H54 (cell line): Measurements from ENCODE around the gene GPR107.

Source experiments
- DNase-seq: peaks from one replicate; pipeline ENCODE4 v3.0.0; 2011; ENCODE audit warnings: low spot score, mixed read lengths; ENCODE audit not compliant: insufficient read length
- FAIRE-seq: peaks from 3 replicates; lab custom pipeline; 2011; peaks lifted over from hg19 to GRCh38; lab: Jason Lieb, UNC
- POLR2A ChIP-seq: IDR thresholded peaks from 2 replicates; pipeline ENCODE4 v1.6.1; 2011; ENCODE audit warnings: low read depth, mild to moderate bottlenecking, low read length

The GPR107 gene

GRCh38 chr9:130058154-130058553, 4.4 kb downstream of the GPR107 start:
- no peak for TF ChIP-seq POLR2A
- FAIRE-seq (no peak), DNase-seq (no peak)

DNA sequence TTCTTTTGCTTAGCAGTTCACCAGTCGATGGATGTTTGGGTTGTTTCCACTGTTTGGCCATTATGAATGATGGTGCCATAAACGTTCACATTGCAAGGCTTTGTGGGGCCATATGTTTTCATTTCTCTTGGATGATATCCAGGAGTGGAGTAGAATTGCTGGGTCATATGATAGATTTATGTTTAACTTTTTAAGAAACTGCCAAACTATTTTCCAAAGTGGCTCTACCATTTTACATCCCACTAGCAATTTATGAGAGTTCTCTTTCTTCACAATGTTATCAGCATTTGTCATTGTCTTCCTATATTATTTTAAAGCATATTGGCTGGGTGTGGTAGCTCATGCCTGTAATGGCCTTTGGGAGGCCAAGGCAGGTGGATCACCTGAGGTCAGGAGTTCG, 5.2 kb downstream of the GPR107 start:
- no peak for TF ChIP-seq POLR2A
- DNase-seq (no peak), FAIRE-seq (no peak)

- no peak for DNase-seq
- TF ChIP-seq POLR2A: no peak
- FAIRE-seq: no peak
Observed at GRCh38 chr9:130060296-130060695, 6.6 kb downstream of the GPR107 start.

GRCh38 chr9:130062750-130063149, 9.0 kb downstream of the GPR107 start:
- FAIRE-seq: no peak
- TF ChIP-seq POLR2A: no peak

GRCh38 chr9:130064621-130065020, 10.9 kb downstream of the GPR107 start:
- no peak for TF ChIP-seq POLR2A
- DNase-seq: no peak
- FAIRE-seq: no peak

More at GRCh38 chr9:130062750-130063149, 9.0 kb downstream of the GPR107 start:
- no peak for DNase-seq

DNA sequence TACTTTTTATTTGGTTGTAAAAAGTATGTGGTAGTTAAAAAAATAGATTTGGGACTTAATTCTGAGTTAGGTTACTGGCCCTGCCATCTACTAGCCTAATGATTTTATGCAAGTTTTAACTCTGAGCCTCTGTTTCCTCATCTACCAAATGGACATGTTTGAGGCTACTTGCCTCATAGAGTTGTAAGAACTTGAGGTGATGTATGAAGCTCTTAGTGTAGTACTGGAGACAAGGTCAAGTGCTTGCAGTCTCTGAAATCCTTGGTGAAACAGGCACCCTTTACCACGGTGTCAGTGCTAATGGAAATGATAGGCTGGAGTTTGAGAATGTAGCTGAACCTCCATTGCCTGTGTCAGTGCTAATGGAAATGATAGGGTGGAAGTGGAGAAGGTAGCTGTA, 15.3 kb downstream of the GPR107 start:
- TF ChIP-seq POLR2A: no peak
- FAIRE-seq: no peak
- no peak for DNase-seq

DNA sequence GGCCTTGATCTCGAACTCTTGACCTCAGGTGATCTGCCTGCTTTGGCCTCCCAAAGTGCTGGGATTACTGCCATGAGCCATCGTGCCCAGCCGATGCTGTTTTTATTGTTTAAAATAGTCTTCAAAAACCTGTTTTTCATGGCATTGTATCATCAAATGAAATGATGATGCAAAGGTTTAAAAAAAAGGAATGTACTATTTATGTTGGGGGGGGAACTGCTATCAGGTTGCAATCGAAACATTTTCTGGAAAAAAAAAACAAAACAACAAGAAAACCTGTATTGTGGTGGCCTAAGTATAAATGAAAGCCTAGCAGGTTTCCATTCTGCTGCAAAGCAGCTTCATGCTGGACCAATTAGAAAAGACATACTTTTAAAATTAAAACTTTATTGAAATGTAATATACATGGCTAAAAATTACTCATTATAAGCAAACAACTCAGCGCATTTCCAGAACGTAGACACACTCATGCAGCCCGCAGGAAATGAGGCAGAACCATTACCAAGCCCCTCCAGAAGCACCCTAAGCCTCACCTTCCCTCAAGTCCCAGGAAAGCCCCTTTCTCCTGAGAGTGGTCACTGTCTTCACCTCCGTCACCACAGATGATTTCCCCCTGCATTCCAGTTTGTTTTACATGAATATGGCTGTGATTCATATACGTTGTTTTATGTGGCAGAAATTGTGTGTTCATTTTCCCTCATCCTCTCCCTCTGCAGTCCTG, 19.0 kb downstream of the GPR107 start:
- no peak for DNase-seq
- FAIRE-seq: no peak
- TF ChIP-seq POLR2A: no peak

DNA sequence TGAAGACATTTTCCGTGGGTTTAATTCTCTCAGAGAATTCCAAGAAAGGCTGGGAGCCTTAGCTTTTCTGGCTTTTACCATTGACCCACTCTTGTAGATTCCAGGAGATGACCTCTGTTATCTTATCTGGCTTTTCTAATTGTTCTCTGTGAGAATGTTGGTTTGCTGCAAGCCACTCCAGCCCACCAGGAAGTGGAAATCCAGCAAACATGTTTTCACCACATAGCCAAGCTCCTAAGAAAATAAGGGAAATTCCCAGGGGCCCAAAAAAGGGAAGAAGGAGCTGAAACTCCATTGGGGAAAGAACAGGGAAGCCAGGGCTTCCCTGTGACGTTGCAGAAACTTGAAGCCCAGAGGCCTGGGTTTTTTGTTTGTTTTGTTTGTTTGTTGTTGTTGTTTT, 19.7 kb downstream of the GPR107 start:
- no peak for DNase-seq
- no peak for FAIRE-seq
- TF ChIP-seq POLR2A: no peak

DNA sequence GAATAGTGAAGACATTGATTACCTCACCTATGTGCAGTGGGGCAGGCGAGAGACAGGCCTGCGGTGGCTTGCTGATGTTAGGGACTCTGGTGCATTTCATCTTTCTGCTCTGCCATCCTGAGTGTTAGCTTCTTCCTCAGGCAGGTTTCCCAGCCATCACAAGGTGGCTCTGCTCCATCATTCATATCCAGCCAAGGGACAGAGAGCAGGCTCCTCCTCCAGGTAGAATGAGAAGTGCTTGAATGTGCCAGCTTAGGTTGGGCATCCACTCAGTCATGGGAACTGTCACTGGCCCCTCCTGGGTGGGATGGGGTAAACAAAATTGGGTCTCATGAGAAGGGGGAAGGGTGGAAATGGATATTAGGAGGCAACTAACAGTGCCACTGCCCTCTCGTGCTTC, 24.8 kb downstream of the GPR107 start:
- no peak for FAIRE-seq
- TF ChIP-seq POLR2A: no peak
- DNase-seq: no peak

DNA sequence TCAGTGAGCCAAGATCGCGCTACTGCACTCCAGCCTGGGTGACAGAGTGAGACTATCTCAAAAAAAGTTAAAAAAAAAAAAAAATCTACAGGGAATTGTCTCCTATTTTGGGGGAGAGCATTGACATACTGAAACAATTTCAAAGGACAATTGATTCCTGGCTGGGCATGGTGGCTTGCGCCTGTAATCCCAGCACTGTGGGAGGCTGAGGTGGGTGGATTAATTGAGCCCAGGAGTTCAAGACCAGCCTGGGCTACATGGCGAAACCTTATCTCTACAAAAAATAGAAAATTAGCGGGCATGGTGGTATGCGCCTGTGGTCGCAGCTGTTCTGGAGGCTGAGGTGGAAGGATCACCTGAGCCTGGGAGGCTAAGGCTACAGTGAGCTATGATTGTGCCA, 30.6 kb downstream of the GPR107 start:
- no peak for FAIRE-seq

DNA sequence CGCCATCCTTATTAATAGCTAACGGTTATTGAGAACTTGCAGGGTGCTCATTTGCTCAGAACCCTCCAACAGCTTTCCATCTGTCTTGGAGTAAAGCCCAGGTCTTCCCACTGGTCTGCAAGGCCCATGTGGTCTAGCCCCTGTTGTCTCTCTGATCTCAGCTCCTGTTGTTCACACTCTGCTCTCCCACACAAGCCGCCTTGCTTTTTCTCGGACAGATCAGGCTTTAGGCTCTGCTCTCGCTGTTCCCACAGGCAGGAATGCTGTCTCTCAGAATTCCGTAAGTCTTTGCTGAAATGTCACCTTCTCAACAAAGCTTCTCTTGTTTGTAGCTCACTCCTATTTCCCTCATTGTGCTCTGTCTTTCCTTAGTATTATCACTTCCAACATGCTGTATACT, 34.3 kb downstream of the GPR107 start:
- DNase-seq (no peak), FAIRE-seq (no peak)
- TF ChIP-seq POLR2A: no peak

More for the DNA sequence above, 30.6 kb downstream of the GPR107 start:
- DNase-seq: no peak
- TF ChIP-seq POLR2A: no peak

DNA sequence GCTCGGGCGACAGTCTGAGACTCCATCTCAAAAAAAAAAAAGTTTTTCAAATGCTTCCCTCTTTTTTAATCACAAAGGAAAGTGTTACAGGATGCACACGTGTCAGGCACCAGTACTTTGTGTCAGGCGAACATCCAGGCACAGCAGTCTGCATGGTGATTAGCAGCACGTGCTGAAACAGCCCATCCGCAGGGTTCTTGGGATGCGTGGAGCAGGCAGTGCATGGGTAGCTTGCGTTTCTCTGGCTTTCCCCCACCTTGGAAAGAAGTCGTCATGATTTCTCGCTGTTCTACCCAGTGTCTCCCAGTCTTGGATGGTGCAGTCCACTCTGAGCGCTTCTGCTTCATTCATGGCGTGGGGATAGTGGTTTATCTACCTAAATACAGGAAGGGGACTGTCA, 35.4 kb downstream of the GPR107 start:
- no peak for FAIRE-seq
- no peak for TF ChIP-seq POLR2A

GRCh38 chr9:130090915-130091314, 37.2 kb downstream of the GPR107 start:
- DNase-seq: no peak
- no peak for FAIRE-seq
- TF ChIP-seq POLR2A: no peak

More for the DNA sequence above, 35.4 kb downstream of the GPR107 start:
- no peak for DNase-seq

DNA sequence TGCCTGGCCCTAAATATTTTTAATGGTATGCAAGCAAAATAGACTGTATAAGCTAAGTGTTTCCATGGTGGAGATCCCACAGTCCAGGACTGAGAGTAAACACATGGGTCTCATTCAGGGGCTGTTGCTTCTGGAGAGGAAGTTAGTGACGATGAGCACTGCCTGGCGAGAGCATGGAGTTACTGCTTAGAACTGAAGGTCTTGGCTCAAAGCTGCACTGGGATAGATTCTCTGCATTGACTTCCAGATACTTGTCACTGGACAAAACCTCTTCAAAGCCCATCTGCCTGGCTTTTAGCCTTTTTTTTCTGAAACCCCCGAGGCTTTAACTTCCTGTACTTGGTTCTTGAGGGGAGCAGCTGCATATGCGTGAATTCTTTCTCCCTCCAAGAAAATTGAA, 39.2 kb downstream of the GPR107 start:
- TF ChIP-seq POLR2A: no peak
- FAIRE-seq: no peak
- DNase-seq: no peak

GRCh38 chr9:130095872-130096271, 42.2 kb downstream of the GPR107 start:
- DNase-seq (no peak), FAIRE-seq (no peak)
- TF ChIP-seq POLR2A: no peak
